Measurements from ENCODE around the gene ATAD3B. TPM values are rescaled to one million over a fixed set of nuclear protein-coding genes. Genes with fewer than 3 reads are reported as not detected.
"Not testable (repeated sequence)": the region's sequence is repeated elsewhere in the genome, so short reads cannot be mapped to it uniquely, and the experiment has no call there.

ATAD3B gene
- total RNA-seq, 1 experiment from 2014 or later: 46.9 TPM

DNA sequence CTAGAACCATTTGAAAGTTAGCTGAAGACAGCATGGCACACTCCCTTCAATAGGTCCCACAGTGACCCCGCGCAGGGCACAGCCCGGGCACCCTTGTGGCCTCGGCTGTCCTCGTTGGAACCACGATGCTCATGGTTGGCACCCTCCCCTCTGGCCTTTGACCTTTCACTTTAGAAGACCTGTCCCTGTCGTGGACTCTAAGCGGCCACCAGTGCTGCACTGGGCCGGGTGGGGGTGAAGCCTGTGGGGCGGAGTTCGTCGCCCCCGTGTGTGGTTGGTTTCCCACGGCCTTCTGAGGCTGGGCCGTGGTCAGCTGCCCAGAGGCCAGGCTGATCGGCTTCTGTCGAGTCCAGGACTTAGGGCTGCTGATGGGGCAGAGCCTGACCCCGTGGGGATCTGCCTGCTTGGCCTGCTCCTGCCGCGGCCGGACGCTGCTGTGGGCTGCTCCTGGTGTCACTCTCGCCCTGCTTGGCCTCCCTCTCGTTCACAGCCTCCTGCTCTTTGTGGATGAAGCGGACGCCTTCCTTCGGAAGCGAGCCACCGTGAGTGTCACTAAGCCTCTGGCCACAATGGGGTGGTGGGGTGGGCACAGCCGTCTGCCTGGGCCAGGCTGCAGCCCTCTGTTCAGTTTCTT lies 53.3 kb downstream of the ATAD3B start:
- H3K27me3 Mint-ChIP-seq (ENCODE audit: insufficient read depth, unreplicated experiment); CTCF ChIA-PET; H3K4me1 Mint-ChIP-seq (ENCODE audit: insufficient read depth, unreplicated experiment); BruUV-seq (replicated peaks); H3K4me3 Mint-ChIP-seq (ENCODE audit: unreplicated experiment); H3K9me3 Mint-ChIP-seq (ENCODE audit: unreplicated experiment); intact Hi-C loops (cut with micrococcal nuclease); DNase-seq (ENCODE audit: unreplicated experiment); POLR2A ChIA-PET; H3K27ac Mint-ChIP-seq (ENCODE audit: low read depth, unreplicated experiment): not testable (repeated sequence)
- peaks cover 62% of the 10 kb centered on the region for H3K36me3 Mint-ChIP-seq (ENCODE audit: insufficient read depth, unreplicated experiment)

DNA sequence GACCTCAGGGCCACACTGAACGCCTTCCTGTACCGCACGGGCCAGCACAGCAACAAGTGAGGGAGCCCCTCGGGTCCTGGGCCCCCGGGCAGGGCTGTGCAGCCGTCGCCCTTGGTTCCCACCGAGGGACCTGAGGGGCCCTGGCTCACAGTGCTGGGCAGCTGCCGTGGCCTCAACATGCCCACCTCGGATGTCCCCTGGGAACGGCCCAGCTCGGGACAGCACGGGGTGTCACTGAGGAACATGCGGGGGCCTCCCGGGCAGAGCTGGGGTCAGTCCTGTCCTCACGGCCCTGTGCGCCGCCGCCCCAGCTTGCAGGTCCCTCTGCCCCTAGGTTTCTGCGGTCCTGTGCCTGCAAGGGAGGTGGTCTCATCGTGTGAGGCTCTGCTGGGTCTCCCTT lies 54.9 kb downstream of the ATAD3B start:
- H3K4me1 Mint-ChIP-seq (ENCODE audit: insufficient read depth, unreplicated experiment); CTCF ChIA-PET; H3K9me3 Mint-ChIP-seq (ENCODE audit: unreplicated experiment); BruUV-seq (replicated peaks); H3K27ac Mint-ChIP-seq (ENCODE audit: low read depth, unreplicated experiment); H3K4me3 Mint-ChIP-seq (ENCODE audit: unreplicated experiment); DNase-seq (ENCODE audit: unreplicated experiment); intact Hi-C loops (cut with micrococcal nuclease); H3K27me3 Mint-ChIP-seq (ENCODE audit: insufficient read depth, unreplicated experiment); POLR2A ChIA-PET: not testable (repeated sequence)
- H3K36me3 Mint-ChIP-seq (ENCODE audit: insufficient read depth, unreplicated experiment): peaks cover 71% of the 10 kb centered on the region

DNA sequence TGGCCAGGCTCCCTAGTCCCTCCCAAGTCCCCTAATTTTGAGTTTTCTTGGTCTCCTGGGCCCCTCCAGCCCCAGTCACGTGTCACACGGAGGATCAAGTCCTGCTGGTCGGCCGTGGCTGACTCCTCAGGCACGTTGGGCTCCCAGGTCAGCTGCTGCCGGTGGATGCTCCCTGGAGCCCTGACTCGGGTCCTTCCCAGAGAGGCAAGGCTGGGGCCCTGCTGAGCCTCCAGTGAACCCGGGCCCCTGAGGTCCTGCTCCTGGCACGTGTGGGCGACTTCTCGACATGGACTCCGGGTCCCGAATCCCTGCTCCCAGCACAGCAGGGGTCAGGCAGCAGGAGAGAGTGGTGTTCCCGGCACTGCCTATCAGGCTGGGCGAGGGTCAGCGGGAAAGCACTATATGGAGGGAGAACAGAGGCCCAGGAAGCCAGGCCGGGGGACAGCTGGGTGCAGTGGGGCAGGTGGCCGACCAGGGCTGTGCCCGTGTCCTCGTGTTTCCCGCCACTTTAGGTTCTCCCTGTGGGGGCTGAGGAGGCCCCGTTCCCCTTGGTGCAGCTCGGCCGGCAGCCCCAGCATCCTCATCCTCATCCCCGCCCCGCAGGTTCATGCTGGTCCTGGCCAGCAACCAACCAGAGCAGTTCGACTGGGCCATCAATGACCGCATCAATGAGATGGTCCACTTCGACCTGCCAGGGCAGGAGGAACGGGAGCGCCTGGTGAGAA lies 55.7 kb downstream of the ATAD3B start:
- DNase-seq (ENCODE audit: unreplicated experiment): no peak
- Mint-ChIP-seq H3K27ac (ENCODE audit: low read depth, unreplicated experiment) (no peak overlapping the region), H3K4me1 (ENCODE audit: insufficient read depth, unreplicated experiment) (no peaks in the 10 kb centered on the region), H3K27me3 (ENCODE audit: insufficient read depth, unreplicated experiment) (no peaks in the 10 kb centered on the region), H3K9me3 (ENCODE audit: unreplicated experiment) (peaks cover 6% of the 10 kb centered on the region), H3K36me3 (ENCODE audit: insufficient read depth, unreplicated experiment) (peaks cover 69% of the 10 kb centered on the region), H3K4me3 (ENCODE audit: unreplicated experiment) (no peak overlapping the region)
- intact Hi-C loops (cut with micrococcal nuclease): no loop called here
- no TSS peak for BruUV-seq (replicated peaks)
- TF ChIP-seq, protein P1, sequence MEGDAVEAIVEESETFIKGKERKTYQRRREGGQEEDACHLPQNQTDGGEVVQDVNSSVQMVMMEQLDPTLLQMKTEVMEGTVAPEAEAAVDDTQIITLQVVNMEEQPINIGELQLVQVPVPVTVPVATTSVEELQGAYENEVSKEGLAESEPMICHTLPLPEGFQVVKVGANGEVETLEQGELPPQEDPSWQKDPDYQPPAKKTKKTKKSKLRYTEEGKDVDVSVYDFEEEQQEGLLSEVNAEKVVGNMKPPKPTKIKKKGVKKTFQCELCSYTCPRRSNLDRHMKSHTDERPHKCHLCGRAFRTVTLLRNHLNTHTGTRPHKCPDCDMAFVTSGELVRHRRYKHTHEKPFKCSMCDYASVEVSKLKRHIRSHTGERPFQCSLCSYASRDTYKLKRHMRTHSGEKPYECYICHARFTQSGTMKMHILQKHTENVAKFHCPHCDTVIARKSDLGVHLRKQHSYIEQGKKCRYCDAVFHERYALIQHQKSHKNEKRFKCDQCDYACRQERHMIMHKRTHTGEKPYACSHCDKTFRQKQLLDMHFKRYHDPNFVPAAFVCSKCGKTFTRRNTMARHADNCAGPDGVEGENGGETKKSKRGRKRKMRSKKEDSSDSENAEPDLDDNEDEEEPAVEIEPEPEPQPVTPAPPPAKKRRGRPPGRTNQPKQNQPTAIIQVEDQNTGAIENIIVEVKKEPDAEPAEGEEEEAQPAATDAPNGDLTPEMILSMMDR (IDR thresholded peaks at IDR 0.05; ENCODE audit: unreplicated experiment): no peak
- CTCF ChIA-PET: no interaction called here
- POLR2A ChIA-PET: no interaction called here

DNA sequence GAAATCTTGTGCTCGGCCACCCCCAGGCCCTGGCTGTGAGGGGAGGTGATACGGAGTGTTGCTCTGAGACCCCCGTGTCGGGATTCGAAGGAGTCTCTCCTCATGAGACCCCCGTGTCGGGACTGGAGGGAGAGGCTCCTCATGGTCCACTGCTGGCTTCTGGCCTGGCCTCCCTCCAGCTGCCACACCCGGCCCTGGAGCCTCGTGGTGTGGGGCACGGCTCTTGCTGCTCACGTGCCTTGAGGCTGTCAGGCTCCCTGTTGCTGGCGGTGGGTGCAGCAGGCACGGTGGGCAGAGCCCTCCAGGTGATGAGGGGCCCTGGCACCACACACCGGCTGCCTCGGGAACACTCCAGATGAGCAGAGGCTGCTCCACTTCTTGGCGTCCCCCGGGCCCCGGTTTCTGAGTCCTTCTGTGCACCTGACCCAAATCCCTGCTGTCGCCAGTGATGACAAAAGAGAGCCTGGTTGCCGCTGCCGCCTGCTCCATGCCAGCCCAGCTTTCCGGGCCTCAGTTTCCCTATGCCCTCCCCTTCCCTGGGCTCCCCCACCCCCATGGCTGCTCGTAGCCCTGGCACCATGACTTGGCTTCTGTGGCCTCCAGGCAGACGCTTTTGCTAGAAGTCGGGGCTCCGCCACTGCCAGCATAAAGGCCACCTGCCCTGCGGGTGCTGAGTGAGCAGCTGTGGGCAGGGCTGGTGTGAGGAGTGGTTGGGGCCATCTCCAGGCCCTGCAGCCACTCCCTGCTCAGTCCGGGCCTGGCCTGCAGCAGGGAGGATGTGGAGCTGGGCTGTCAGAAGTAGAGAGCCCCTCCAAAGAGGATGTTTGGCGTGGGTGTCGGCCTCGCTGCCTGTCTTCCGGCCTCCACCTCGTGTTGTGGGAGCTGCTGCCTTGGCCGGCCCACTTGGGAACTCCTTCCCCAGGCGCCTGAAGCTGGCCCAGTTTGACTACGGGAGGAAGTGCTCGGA lies 57.0 kb downstream of the ATAD3B start:
- intact Hi-C loops (cut with micrococcal nuclease): no loop called here
- Mint-ChIP-seq H3K27me3 (ENCODE audit: insufficient read depth, unreplicated experiment) (no peaks in the 10 kb centered on the region), H3K4me1 (ENCODE audit: insufficient read depth, unreplicated experiment) (no peaks in the 10 kb centered on the region), H3K4me3 (ENCODE audit: unreplicated experiment) (no peak overlapping the region), H3K27ac (ENCODE audit: low read depth, unreplicated experiment) (no peak overlapping the region), H3K36me3 (ENCODE audit: insufficient read depth, unreplicated experiment) (peaks cover 70% of the 10 kb centered on the region), H3K9me3 (ENCODE audit: unreplicated experiment) (peaks cover 6% of the 10 kb centered on the region)
- no peak for DNase-seq (ENCODE audit: unreplicated experiment)
- POLR2A ChIA-PET: no interaction called here
- CTCF ChIA-PET: interaction anchor here (0.7 to 1.4 kb wide), 2 partner anchors 24 to 517 kb away, joined by 3 read pairs; no protein-coding TSS in a partner anchor
- TF ChIP-seq, protein P1 (IDR thresholded peaks at IDR 0.05; ENCODE audit: unreplicated experiment): no peak
- no TSS peak for BruUV-seq (replicated peaks)

Measured in MCF 10A (cell line).